ENCODE results near the gene ACOT8.
A peak's percentile ranks its signal among the peaks of the same experiment; 100 is the strongest.
"Not testable (repeated sequence)": the region's sequence is repeated elsewhere in the genome, so short reads cannot be mapped to it uniquely, and the experiment has no call there.

ACOT8 gene

GRCh38 chr20:45857114-45857881 lies at the start of gene ACOT8, which contains the start of gene ZSWIM3:
Gene ACOT8, minus strand, starts transcription at chr20:45857392. Its CDS starts 77 bp downstream, at chr20:45857315.
Gene ZSWIM3, plus strand, starts transcription at chr20:45857614. Its CDS starts 212 bp downstream, at chr20:45857826.
- peak; percentile 100 for DNase-seq (ENCODE audit: low spot score)

- no peak for DNase-seq (ENCODE audit: low spot score)
Observed at GRCh38 chr20:45905505-45906079, 48.4 kb upstream of the ACOT8 start.

- no peak for DNase-seq (ENCODE audit: low spot score)
Observed at GRCh38 chr20:45904583-45905504, 47.7 kb upstream of the ACOT8 start.

- DNase-seq (ENCODE audit: low spot score) = no peak
Observed at GRCh38 chr20:45902199-45902701, 45.1 kb upstream of the ACOT8 start.

- DNase-seq (ENCODE audit: low spot score) = not testable (repeated sequence)
Observed at GRCh38 chr20:45901332-45901731, 44.1 kb upstream of the ACOT8 start.

- no peak for DNase-seq (ENCODE audit: low spot score)
Observed at GRCh38 chr20:45899046-45899835, 42.0 kb upstream of the ACOT8 start.

- DNase-seq (ENCODE audit: low spot score) = no peak
Observed at GRCh38 chr20:45898285-45898684, 41.1 kb upstream of the ACOT8 start.

- no peak for DNase-seq (ENCODE audit: low spot score)
Observed at GRCh38 chr20:45897692-45898091, 40.5 kb upstream of the ACOT8 start.

GRCh38 chr20:45897289-45897688 lies 40.1 kb upstream of the ACOT8 start:
- DNase-seq (ENCODE audit: low spot score) = no peak

- no peak for DNase-seq (ENCODE audit: low spot score)
Observed at GRCh38 chr20:45896641-45897161, 39.5 kb upstream of the ACOT8 start.

GRCh38 chr20:45894797-45895196 lies 37.6 kb upstream of the ACOT8 start:
- no peak for DNase-seq (ENCODE audit: low spot score)

- DNase-seq (ENCODE audit: low spot score) = no peak
Observed at GRCh38 chr20:45893831-45894230, 36.6 kb upstream of the ACOT8 start.

GRCh38 chr20:45892828-45893500 lies 35.8 kb upstream of the ACOT8 start:
- DNase-seq (ENCODE audit: low spot score) = no peak

- no peak for DNase-seq (ENCODE audit: low spot score)
Observed at GRCh38 chr20:45892049-45892825, 35.0 kb upstream of the ACOT8 start.

- peak; percentile 87 for DNase-seq (ENCODE audit: low spot score)
Observed at GRCh38 chr20:45890985-45891983, 34.1 kb upstream of the ACOT8 start, which contains the start of the genes CTSA and NEURL2. Gene CTSA, plus strand, starts transcription at chr20:45891335. Its CDS starts 234 bp downstream, at chr20:45891569. Gene NEURL2, minus strand, starts transcription at chr20:45891208. Its CDS starts 217 bp downstream, at chr20:45890991.

GRCh38 chr20:45890077-45890984 lies 33.1 kb upstream of the ACOT8 start:
- peak; percentile 74 for DNase-seq (ENCODE audit: low spot score)

- DNase-seq (ENCODE audit: low spot score) = no peak
Observed at GRCh38 chr20:45888681-45889080, 31.5 kb upstream of the ACOT8 start.
